T-helper 1 cell (primary cell): ENCODE data around the gene CLASP1.
"Not testable (repeated sequence)": the region's sequence is repeated elsewhere in the genome, so short reads cannot be mapped to it uniquely, and the experiment has no call there.

ENCODE experiments used
- DNase-seq, 5 donors: peaks; one replicate each; pipeline ENCODE4 v3.0.0-alpha.2; 2012 to 2020

Gene CLASP1

GRCh38 chr2:121470917-121471316 lies 178.3 kb downstream of the CLASP1 start:
- DNase-seq, result no peak

GRCh38 chr2:121469356-121469755 lies 179.9 kb downstream of the CLASP1 start:
- no peak for DNase-seq

- DNase-seq, result no peak
Measured at GRCh38 chr2:121468936-121469335, 180.3 kb downstream of the CLASP1 start.

- no peak for DNase-seq
Measured at GRCh38 chr2:121459291-121459690, 190.0 kb downstream of the CLASP1 start.

- no peak for DNase-seq
Measured at GRCh38 chr2:121456325-121456724, 192.9 kb downstream of the CLASP1 start.

GRCh38 chr2:121455446-121455845 lies 193.8 kb downstream of the CLASP1 start:
- DNase-seq, result no peak

GRCh38 chr2:121454549-121455090 lies 194.6 kb downstream of the CLASP1 start:
- no peak for DNase-seq

GRCh38 chr2:121451398-121451797 lies 197.9 kb downstream of the CLASP1 start:
- no peak for DNase-seq

- DNase-seq, result no peak
Measured at GRCh38 chr2:121450301-121450700, 199.0 kb downstream of the CLASP1 start.

GRCh38 chr2:121446647-121447241 lies 202.5 kb downstream of the CLASP1 start:
- DNase-seq, result no peak

- no peak for DNase-seq
Measured at GRCh38 chr2:121442889-121443288, 206.4 kb downstream of the CLASP1 start.

- not testable (repeated sequence) for DNase-seq
Measured at GRCh38 chr2:121438290-121438689, 211.0 kb downstream of the CLASP1 start.

- no peak for DNase-seq
Measured at GRCh38 chr2:121436918-121437317, 212.3 kb downstream of the CLASP1 start.

GRCh38 chr2:121435790-121436189 lies 213.5 kb downstream of the CLASP1 start:
- no peak for DNase-seq

- no peak for DNase-seq
Measured at GRCh38 chr2:121431214-121431613, 218.0 kb downstream of the CLASP1 start.

GRCh38 chr2:121429927-121430520 lies 219.2 kb downstream of the CLASP1 start:
- no peak for DNase-seq

- no peak for DNase-seq
Measured at GRCh38 chr2:121429119-121429903, 220.0 kb downstream of the CLASP1 start.

- DNase-seq, result no peak
Measured at GRCh38 chr2:121427187-121427689, 222.0 kb downstream of the CLASP1 start.

- no peak for DNase-seq
Measured at GRCh38 chr2:121420486-121420885, 228.8 kb downstream of the CLASP1 start.

GRCh38 chr2:121419081-121419699 lies 230.1 kb downstream of the CLASP1 start:
- DNase-seq, result no peak

- DNase-seq, result no peak
Measured at GRCh38 chr2:121418494-121419058, 230.7 kb downstream of the CLASP1 start.

- no peak for DNase-seq
Measured at GRCh38 chr2:121417826-121418225, 231.4 kb downstream of the CLASP1 start.

- no peak for DNase-seq
Measured at GRCh38 chr2:121415727-121416126, 233.5 kb downstream of the CLASP1 start.
